ENCODE data around the gene NR2F1-AS1. TPM values are rescaled to one million over a fixed set of nuclear protein-coding genes. Genes with fewer than 3 reads are reported as not detected.

The NR2F1-AS1 gene
- total and polyA plus RNA-seq, 2 donors (not counting 3 experiments of a cell fraction or from before 2014, with no cell fraction given), result 4.2 to 13.8 TPM

DNA sequence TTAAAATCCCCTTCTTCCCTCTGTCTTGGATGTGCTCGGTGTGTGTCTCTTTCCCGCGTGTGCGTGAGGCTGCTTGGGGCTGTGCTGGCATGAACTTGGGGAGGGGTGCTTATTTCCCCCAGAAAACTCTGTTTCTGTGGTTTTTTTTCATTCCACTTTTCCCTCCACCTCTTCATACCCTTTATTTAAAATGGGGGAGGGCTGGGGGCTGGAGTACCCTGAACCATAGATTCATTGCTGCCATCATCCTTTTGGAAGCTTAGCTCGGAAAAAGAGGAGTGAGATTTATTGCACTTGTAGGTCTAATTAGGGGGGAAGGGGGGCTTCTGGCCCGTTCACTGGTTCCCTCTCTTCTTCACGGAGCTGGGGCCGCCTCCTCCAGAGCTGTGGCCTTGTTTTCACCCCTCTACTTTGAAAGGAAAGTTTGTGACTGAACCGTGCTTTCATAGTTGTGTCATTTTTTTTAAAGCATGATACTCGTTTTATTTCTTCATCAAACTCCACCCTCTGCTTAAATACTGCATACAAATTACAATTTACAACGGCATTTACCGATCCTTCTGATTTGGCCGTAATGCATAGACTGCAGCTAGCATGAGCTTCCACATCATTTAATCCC lies 4.9 kb upstream of the NR2F1-AS1 start:
- Histone ChIP-seq H3K36me3 (ENCODE audit: control insufficient read depth in 2 of 2, extremely low read depth in 1 of 2, insufficient read depth in 2 of 2, low read length in 2 of 2) (peaks cover 4% of the 10 kb centered on the region in 2 experiments), H3K27ac (ENCODE audit: insufficient read depth, low read depth, low read length) (peak overlapping the region; percentile 75), H2AFZ (ENCODE audit: low read depth, low read length) (peak overlapping the region; percentile 77), H3K4me2 (ENCODE audit: insufficient read depth, low read length) (peak overlapping the region; percentile 70), H3K27me3 (ENCODE audit: control insufficient read depth in 2 of 2, insufficient read depth in 2 of 2, low read length in 2 of 2) (no peaks in the 10 kb centered on the region), H3K9me1 (replicated peaks; ENCODE audit: control insufficient read depth, extremely low read depth, insufficient read depth, low read length) (no peaks in the 10 kb centered on the region), H3K9ac (replicated peaks; ENCODE audit: extremely low read depth, insufficient read depth, low read length) (peak overlapping the region; percentile 88), H4K20me1 (replicated peaks; ENCODE audit: control insufficient read depth, extremely low read depth, insufficient read depth, low read length) (no peaks in the 10 kb centered on the region), H3K4me3 (replicated peaks in 1 of 3; ENCODE audit: insufficient read depth in 1 of 3, low read depth in 1 of 3, low read length in 3 of 3) (peak overlapping the region; percentile 93 to 100 (median 94)), H3K79me2 (ENCODE audit: control insufficient read depth, insufficient read depth, low read length) (peaks cover 75% of the 10 kb centered on the region), H3K9me3 (replicated peaks; ENCODE audit: control insufficient read depth, insufficient read depth, low read length) (no peaks in the 10 kb centered on the region), H3K4me1 (ENCODE audit: control insufficient read depth, extremely low read depth, insufficient read depth, low read length) (peaks cover 20% of the 10 kb centered on the region)
- BruUV-seq (replicated peaks), result TSS peak; percentile 5
- peak; percentile 44 for DNase-seq (ENCODE audit: low read depth, low spot score)
- intact Hi-C loops (cut with micrococcal nuclease) (loop anchor here (2.0 to 10.0 kb wide), 2 partner anchors 23 to 439 kb away; no protein-coding TSS in a partner anchor), dilution Hi-C loops (cut with MboI; ENCODE audit: extremely low pct_ligation_motif_present, low sequenced_read_pairs) (no loop called here)
- POLR2A ChIA-PET, result interaction anchor here (0.6 kb wide), 1 partner anchor 493 kb away, joined by 3 read pairs; no protein-coding TSS in a partner anchor
- peak; percentile 26 for FAIRE-seq
- CTCF ChIA-PET, result interaction anchor here (0.9 to 5.8 kb wide), 13 partner anchors 10 to 677 kb away, joined by 3 to 79 read pairs (median 4); no protein-coding TSS in a partner anchor
- TF ChIP-seq MYC (IDR thresholded peaks at IDR 0.05; ENCODE audit: low read depth, low read length) (no peak), POLR2A (IDR thresholded peaks at IDR 0.05; ENCODE audit: low read depth, low read length) (no peak), POLR2AphosphoS5 (IDR thresholded peaks at IDR 0.05; ENCODE audit: insufficient read depth, low read depth, low read length) (no peak), GATA2 (IDR thresholded peaks at IDR 0.05; ENCODE audit: insufficient read depth, insufficient read length, low read depth, low read length) (no peak), JUN (IDR thresholded peaks at IDR 0.05; ENCODE audit: borderline replicate concordance, insufficient read depth, insufficient read length, low read depth) (no peak), EZH2 (IDR thresholded peaks at IDR 0.05; ENCODE audit: borderline replicate concordance, low read depth, low read length, severe bottlenecking) (no peak), FOS (IDR thresholded peaks at IDR 0.05; ENCODE audit: borderline replicate concordance, insufficient read depth, low read length) (no peak)
- TF ChIP-seq, protein P1, sequence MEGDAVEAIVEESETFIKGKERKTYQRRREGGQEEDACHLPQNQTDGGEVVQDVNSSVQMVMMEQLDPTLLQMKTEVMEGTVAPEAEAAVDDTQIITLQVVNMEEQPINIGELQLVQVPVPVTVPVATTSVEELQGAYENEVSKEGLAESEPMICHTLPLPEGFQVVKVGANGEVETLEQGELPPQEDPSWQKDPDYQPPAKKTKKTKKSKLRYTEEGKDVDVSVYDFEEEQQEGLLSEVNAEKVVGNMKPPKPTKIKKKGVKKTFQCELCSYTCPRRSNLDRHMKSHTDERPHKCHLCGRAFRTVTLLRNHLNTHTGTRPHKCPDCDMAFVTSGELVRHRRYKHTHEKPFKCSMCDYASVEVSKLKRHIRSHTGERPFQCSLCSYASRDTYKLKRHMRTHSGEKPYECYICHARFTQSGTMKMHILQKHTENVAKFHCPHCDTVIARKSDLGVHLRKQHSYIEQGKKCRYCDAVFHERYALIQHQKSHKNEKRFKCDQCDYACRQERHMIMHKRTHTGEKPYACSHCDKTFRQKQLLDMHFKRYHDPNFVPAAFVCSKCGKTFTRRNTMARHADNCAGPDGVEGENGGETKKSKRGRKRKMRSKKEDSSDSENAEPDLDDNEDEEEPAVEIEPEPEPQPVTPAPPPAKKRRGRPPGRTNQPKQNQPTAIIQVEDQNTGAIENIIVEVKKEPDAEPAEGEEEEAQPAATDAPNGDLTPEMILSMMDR (IDR thresholded peaks at IDR 0.05; ENCODE audit: extremely low read depth in 1 of 2, insufficient read depth in 1 of 2, low read depth in 1 of 2, low read length in 2 of 2), result no peak
- TF ChIP-seq, protein P2, sequence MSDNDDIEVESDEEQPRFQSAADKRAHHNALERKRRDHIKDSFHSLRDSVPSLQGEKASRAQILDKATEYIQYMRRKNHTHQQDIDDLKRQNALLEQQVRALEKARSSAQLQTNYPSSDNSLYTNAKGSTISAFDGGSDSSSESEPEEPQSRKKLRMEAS (IDR thresholded peaks at IDR 0.05; ENCODE audit: insufficient read depth, insufficient read length), result no peak
